ES-I3 (cell line): ENCODE measurements around the gene KLF2.
"Not testable (repeated sequence)": the region's sequence is repeated elsewhere in the genome, so short reads cannot be mapped to it uniquely, and the experiment has no call there.

Source experiments
- H3K36me3 ChIP-seq: 2 replicates; pipeline ENCODE4 v1.6.1; 2013; ENCODE audit warnings: mild to moderate bottlenecking, low read length, control low read depth, moderate library complexity; ENCODE audit not compliant: insufficient read depth
- H3K4me1 ChIP-seq: 2 replicates; pipeline ENCODE4 v1.6.1; 2013; ENCODE audit warnings: mild to moderate bottlenecking, control low read depth, low read length; ENCODE audit not compliant: insufficient read depth
- H3K9ac ChIP-seq: 2 replicates; pipeline ENCODE4 v1.6.1; 2013; ENCODE audit warnings: low read depth, mild to moderate bottlenecking, low read length, moderate library complexity
- H3K9me3 ChIP-seq: 2 replicates; pipeline ENCODE4 v1.6.1; 2013; ENCODE audit warnings: mild to moderate bottlenecking, low read length, moderate library complexity; ENCODE audit not compliant: control insufficient read depth, insufficient read depth

The KLF2 gene

GRCh38 chr19:16297575-16298178 lies 26.9 kb upstream of the KLF2 start:
- no peaks in the 10 kb centered on the region for H3K36me3 ChIP-seq
- no peaks in the 10 kb centered on the region for H3K9me3 ChIP-seq
- no peaks in the 10 kb centered on the region for H3K4me1 ChIP-seq
- H3K9ac ChIP-seq: no peak overlapping the region

- Histone ChIP-seq H3K9me3 (no peaks in the 10 kb centered on the region), H3K9ac (no peak overlapping the region), H3K4me1 (no peaks in the 10 kb centered on the region), H3K36me3 (no peaks in the 10 kb centered on the region)
Observed at GRCh38 chr19:16298334-16298733, 26.3 kb upstream of the KLF2 start.

- no peak overlapping the region for H3K9ac ChIP-seq
- H3K36me3 ChIP-seq: no peaks in the 10 kb centered on the region
- H3K9me3 ChIP-seq: no peaks in the 10 kb centered on the region
- no peaks in the 10 kb centered on the region for H3K4me1 ChIP-seq
Observed at GRCh38 chr19:16301999-16302694, 22.5 kb upstream of the KLF2 start.

- no peaks in the 10 kb centered on the region for H3K4me1 ChIP-seq
- H3K36me3 ChIP-seq: no peaks in the 10 kb centered on the region
Observed at GRCh38 chr19:16303755-16304154, 20.9 kb upstream of the KLF2 start.

GRCh38 chr19:16304511-16304910 lies 20.1 kb upstream of the KLF2 start:
- not testable (repeated sequence) for H3K4me1 ChIP-seq, H3K9me3 ChIP-seq, H3K36me3 ChIP-seq, H3K9ac ChIP-seq

More at GRCh38 chr19:16303755-16304154, 20.9 kb upstream of the KLF2 start:
- Histone ChIP-seq H3K9ac (no peak overlapping the region), H3K9me3 (no peaks in the 10 kb centered on the region)

- H3K9me3 ChIP-seq, H3K9ac ChIP-seq, H3K4me1 ChIP-seq, H3K36me3 ChIP-seq: not testable (repeated sequence)
Observed at GRCh38 chr19:16305060-16305459, 19.6 kb upstream of the KLF2 start.

GRCh38 chr19:16306728-16307402 lies 17.8 kb upstream of the KLF2 start:
- Histone ChIP-seq H3K9ac (no peak overlapping the region), H3K4me1 (no peaks in the 10 kb centered on the region), H3K36me3 (no peaks in the 10 kb centered on the region), H3K9me3 (no peaks in the 10 kb centered on the region)

- H3K4me1 ChIP-seq: no peaks in the 10 kb centered on the region
Observed at GRCh38 chr19:16308081-16308480, 16.5 kb upstream of the KLF2 start.

GRCh38 chr19:16309643-16310042 lies 15.0 kb upstream of the KLF2 start:
- H3K36me3 ChIP-seq: no peaks in the 10 kb centered on the region
- no peaks in the 10 kb centered on the region for H3K9me3 ChIP-seq
- H3K9ac ChIP-seq: no peak overlapping the region

More at GRCh38 chr19:16308081-16308480, 16.5 kb upstream of the KLF2 start:
- H3K9me3 ChIP-seq: no peaks in the 10 kb centered on the region
- no peak overlapping the region for H3K9ac ChIP-seq
- no peaks in the 10 kb centered on the region for H3K36me3 ChIP-seq

GRCh38 chr19:16315825-16316505 lies 8.7 kb upstream of the KLF2 start:
- Histone ChIP-seq H3K9me3 (no peaks in the 10 kb centered on the region), H3K4me1 (no peaks in the 10 kb centered on the region)

More at GRCh38 chr19:16309643-16310042, 15.0 kb upstream of the KLF2 start:
- no peaks in the 10 kb centered on the region for H3K4me1 ChIP-seq

GRCh38 chr19:16316506-16316882 lies 8.1 kb upstream of the KLF2 start:
- Histone ChIP-seq H3K9me3 (no peaks in the 10 kb centered on the region), H3K9ac (no peak overlapping the region), H3K4me1 (no peaks in the 10 kb centered on the region), H3K36me3 (no peaks in the 10 kb centered on the region)

More at GRCh38 chr19:16315825-16316505, 8.7 kb upstream of the KLF2 start:
- Histone ChIP-seq H3K9ac (no peak overlapping the region), H3K36me3 (no peaks in the 10 kb centered on the region)

GRCh38 chr19:16319481-16319880 lies 5.1 kb upstream of the KLF2 start:
- no peaks in the 10 kb centered on the region for H3K4me1 ChIP-seq
- no peaks in the 10 kb centered on the region for H3K36me3 ChIP-seq
- no peaks in the 10 kb centered on the region for H3K9me3 ChIP-seq
- no peak overlapping the region for H3K9ac ChIP-seq

GRCh38 chr19:16320987-16321386 lies 3.6 kb upstream of the KLF2 start:
- H3K9ac ChIP-seq: no peak overlapping the region
- H3K4me1 ChIP-seq: no peaks in the 10 kb centered on the region
- no peaks in the 10 kb centered on the region for H3K9me3 ChIP-seq
- H3K36me3 ChIP-seq: no peaks in the 10 kb centered on the region

GRCh38 chr19:16325161-16325527 lies 518 bp downstream of the KLF2 start:
- H3K36me3 ChIP-seq: no peaks in the 10 kb centered on the region
- H3K9ac ChIP-seq: peak overlapping the region; percentile 54; the same call in 1 of the 2 replicates
- no peaks in the 10 kb centered on the region; the same call in 1 of the 2 replicates for H3K9me3 ChIP-seq
- no peaks in the 10 kb centered on the region for H3K4me1 ChIP-seq
